ENCODE data around the gene GMFB. TPM values are rescaled to one million over a fixed set of nuclear protein-coding genes. Genes with fewer than 3 reads are reported as not detected.
A peak's percentile ranks its signal among the peaks of the same experiment; 100 is the strongest.

GMFB gene
- total and polyA plus RNA-seq, 8 donors = 4.1 to 101 (median 29.2) TPM

DNA sequence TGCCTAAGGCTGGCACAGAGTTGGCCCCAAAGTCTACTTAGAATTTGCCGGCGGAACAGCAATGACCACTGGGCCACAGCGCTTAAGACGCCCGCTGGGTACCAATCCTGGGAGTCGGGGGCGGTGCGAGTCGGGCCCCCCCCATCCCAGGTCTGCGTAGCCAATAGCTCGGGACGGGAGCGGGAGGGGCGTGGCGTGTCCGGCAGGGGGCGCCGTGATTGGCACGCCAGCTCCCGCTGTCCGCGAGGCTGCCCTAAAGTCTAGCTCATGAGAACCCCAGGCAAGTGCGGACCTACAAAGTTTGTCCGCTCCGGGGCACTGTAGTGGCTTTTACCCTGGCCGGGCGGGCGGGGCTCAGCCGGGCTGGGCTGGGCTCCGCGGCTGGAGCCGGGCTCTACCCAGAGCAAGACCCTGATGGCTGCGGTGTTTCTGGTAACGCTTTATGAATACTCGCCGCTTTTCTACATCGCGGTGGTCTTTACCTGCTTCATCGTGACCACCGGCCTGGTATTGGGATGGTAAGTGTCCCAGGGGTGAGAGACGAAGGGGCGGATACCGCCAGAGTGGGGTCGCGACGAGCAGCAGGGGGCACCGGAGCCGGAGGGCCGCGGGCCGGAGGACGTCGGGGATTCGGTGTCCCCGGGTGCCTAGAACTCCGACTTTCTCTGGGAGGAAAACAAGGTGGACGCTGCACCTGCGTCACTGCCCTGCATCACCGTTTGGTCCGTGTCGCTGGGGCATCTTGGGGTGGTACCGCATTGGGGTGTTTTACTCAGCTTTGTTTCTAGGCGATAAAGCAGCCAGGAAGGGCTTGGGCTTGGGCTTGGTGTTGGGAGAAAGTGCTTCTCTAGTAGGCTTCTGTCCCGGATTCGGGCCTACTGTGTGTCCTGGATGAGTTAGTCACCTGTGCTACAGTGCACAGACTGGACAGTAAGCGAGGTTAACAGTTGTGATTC, 21.0 kb upstream of the GMFB start, which contains the start of gene CGRRF1:
TSS of gene CGRRF1 (plus strand) at position 361 of the 956 bp plus-strand sequence. CDS start at position 415, 54 bp downstream.
- intact Hi-C loops (cut with DNase I; ENCODE audit: low total_unique reads) = no loop called here
- 0% methylated on average over 19 to 66 of the region's 66 CpGs for WGBS, 5 donors
- no peaks in the 10 kb centered on the region for H3K36me3 ChIP-seq

DNA sequence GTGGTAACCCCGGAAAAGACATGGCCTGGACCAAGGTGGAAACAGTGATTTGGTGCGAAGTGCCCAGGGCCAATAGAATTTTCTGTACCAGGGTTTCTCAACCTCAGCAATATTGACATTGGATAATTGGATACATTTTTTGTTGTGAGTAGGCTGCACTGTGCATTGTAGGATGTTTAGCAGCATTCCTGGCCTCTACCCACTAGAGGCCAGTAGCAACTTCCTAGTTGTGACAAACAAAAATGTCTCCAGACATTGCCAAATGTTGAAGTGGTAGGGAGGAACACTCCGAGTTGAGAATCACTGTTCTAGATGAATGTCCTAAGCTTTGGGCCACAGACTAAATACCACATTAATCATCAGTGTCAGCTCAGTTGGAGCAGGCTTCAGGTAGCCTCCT, 14.7 kb upstream of the GMFB start:
- no peak overlapping the region for H3K4me3 ChIP-seq
- TF ChIP-seq POLR2AphosphoS5 (IDR thresholded peaks at IDR 0.05) (no peak), EP300 (IDR thresholded peaks at IDR 0.05) (no peak), POLR2A (IDR thresholded peaks at IDR 0.05) (no peak)
- TF ChIP-seq, protein P1, sequence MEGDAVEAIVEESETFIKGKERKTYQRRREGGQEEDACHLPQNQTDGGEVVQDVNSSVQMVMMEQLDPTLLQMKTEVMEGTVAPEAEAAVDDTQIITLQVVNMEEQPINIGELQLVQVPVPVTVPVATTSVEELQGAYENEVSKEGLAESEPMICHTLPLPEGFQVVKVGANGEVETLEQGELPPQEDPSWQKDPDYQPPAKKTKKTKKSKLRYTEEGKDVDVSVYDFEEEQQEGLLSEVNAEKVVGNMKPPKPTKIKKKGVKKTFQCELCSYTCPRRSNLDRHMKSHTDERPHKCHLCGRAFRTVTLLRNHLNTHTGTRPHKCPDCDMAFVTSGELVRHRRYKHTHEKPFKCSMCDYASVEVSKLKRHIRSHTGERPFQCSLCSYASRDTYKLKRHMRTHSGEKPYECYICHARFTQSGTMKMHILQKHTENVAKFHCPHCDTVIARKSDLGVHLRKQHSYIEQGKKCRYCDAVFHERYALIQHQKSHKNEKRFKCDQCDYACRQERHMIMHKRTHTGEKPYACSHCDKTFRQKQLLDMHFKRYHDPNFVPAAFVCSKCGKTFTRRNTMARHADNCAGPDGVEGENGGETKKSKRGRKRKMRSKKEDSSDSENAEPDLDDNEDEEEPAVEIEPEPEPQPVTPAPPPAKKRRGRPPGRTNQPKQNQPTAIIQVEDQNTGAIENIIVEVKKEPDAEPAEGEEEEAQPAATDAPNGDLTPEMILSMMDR (IDR thresholded peaks at IDR 0.05) = no peak
- intact Hi-C loops (cut with DNase I; ENCODE audit: low total_unique reads) = no loop called here
- peaks cover 0 to 4% (median 0%) of the 10 kb centered on the region in 3 donors for H3K27me3 ChIP-seq
- no peak overlapping the region for H3K27ac ChIP-seq
- H3K4me1 ChIP-seq = peaks cover 0 to 4% (median 0%) of the 10 kb centered on the region in 4 donors
- H3K9me3 ChIP-seq = no peaks in the 10 kb centered on the region
- DNase-seq = peak in 1 of 2 donors; percentile 31
- H3K36me3 ChIP-seq = no peaks in the 10 kb centered on the region
- 53 to 82% (median 72%) methylated on average over 3 of the region's 3 CpGs for WGBS, 5 donors

More for the DNA sequence above, 21.0 kb upstream of the GMFB start, which contains the start of gene CGRRF1:
- peak; percentile 98 to 99 for DNase-seq
- no peaks in the 10 kb centered on the region for H3K27me3 ChIP-seq
- peaks cover 12 to 39% (median 26%) of the 10 kb centered on the region in 4 donors for H3K4me1 ChIP-seq
- peak within 1 kb of the TSS; percentile 75 to 91 (median 80) for H3K27ac ChIP-seq
- TF ChIP-seq, protein P1 (IDR thresholded peaks at IDR 0.05) = peak in 5 of 7 experiments; percentile 8 to 91 (median 78)
- peak in 1 of 4 donors; percentile 13 for TF ChIP-seq POLR2A (IDR thresholded peaks at IDR 0.05)
- TF ChIP-seq EP300 (IDR thresholded peaks at IDR 0.05) = no peak
- peak; percentile 83 to 96 (median 89) for TF ChIP-seq POLR2AphosphoS5 (IDR thresholded peaks at IDR 0.05)
- H3K4me3 ChIP-seq = peak within 1 kb of the TSS; percentile 81 to 96 (median 92)
- H3K9me3 ChIP-seq = no peaks in the 10 kb centered on the region

DNA sequence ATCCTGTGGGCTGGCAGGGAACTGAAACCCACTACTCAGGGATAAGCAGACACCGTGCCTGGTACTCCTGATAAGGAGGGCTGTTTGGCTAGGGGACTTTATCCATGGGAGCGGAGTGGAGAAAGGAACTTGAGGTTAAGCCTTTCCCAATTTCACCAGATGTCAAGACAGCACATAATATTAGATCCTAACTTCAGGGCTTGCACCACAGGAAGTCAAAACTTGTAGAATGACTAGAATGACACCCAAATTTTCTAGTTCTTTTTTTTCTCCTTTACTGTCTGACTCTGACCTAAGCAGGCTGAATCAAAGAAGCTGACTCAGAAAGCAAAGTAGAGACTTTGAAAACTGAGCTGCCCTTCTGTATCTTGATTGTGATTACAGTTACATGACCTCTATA, 13.8 kb upstream of the GMFB start:
- H3K36me3 ChIP-seq = no peaks in the 10 kb centered on the region
- no peak overlapping the region for H3K27ac ChIP-seq
- intact Hi-C loops (cut with DNase I; ENCODE audit: low total_unique reads) = no loop called here
- H3K27me3 ChIP-seq = peaks cover 0 to 4% (median 0%) of the 10 kb centered on the region in 3 donors
- WGBS, 5 donors = 30 to 46% (median 43%) methylated on average over 2 of the region's 2 CpGs
- TF ChIP-seq POLR2A (IDR thresholded peaks at IDR 0.05) (no peak), EP300 (IDR thresholded peaks at IDR 0.05) (no peak), POLR2AphosphoS5 (IDR thresholded peaks at IDR 0.05) (no peak)
- TF ChIP-seq, protein P1 (IDR thresholded peaks at IDR 0.05) = no peak
- DNase-seq = no peak
- no peaks in the 10 kb centered on the region for H3K9me3 ChIP-seq
- no peak overlapping the region for H3K4me3 ChIP-seq
- peaks cover 0 to 4% (median 0%) of the 10 kb centered on the region in 4 donors for H3K4me1 ChIP-seq

DNA sequence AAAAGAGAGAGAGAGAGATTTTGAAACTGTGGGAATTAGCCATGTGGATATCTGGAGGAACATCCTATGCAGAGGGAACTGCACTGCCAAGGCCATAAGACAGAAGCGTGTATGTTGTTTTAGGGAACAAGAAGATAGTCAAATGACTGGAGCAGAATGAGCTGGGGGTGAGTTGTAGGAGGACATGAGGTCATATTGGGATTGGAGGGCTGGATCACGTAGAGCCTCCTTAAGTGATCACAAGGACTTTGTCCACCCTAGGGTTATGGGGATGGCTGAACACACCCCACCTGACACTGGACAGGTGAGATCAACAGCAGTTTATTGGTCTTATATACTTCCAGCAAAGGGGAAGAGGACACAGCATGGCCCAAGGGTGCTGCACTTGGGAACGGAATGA, 12.7 kb upstream of the GMFB start:
- DNase-seq = no peak
- TF ChIP-seq EP300 (IDR thresholded peaks at IDR 0.05) (no peak), POLR2A (IDR thresholded peaks at IDR 0.05) (no peak), POLR2AphosphoS5 (IDR thresholded peaks at IDR 0.05) (no peak)
- TF ChIP-seq, protein P1 (IDR thresholded peaks at IDR 0.05) = no peak
- H3K9me3 ChIP-seq = no peaks in the 10 kb centered on the region
- no peak overlapping the region for H3K27ac ChIP-seq
- 85 to 97% (median 92%) methylated on average over 3 of the region's 3 CpGs for WGBS, 5 donors
- H3K27me3 ChIP-seq = peaks cover 0 to 4% (median 0%) of the 10 kb centered on the region in 3 donors
- H3K4me1 ChIP-seq = peaks cover 0 to 4% (median 0%) of the 10 kb centered on the region in 4 donors
- no peaks in the 10 kb centered on the region for H3K36me3 ChIP-seq
- no peak overlapping the region for H3K4me3 ChIP-seq
- intact Hi-C loops (cut with DNase I; ENCODE audit: low total_unique reads) = no loop called here

Data from stomach (tissue), 9 donors.